GM12892 (cell line): ENCODE results near the gene ATP11C.
A peak's percentile ranks its signal among the peaks of the same experiment; 100 is the strongest.
"Not testable (repeated sequence)": the region's sequence is repeated elsewhere in the genome, so short reads cannot be mapped to it uniquely, and the experiment has no call there.

Source experiments
- DNase-seq: peaks from one replicate; pipeline ENCODE4 v3.0.0; 2011; ENCODE audit not compliant: insufficient read length
- FAIRE-seq: peaks from 2 replicates; lab custom pipeline; 2011; peaks lifted over from hg19 to GRCh38; lab: Jason Lieb, UNC
- POLR2A ChIP-seq: IDR thresholded peaks from 2 replicates; pipeline ENCODE4 v1.6.1; 2011; ENCODE audit warnings: low read depth, low read length, control low read depth
- POLR2AphosphoS5 ChIP-seq: IDR thresholded peaks from 2 replicates; pipeline ENCODE4 v1.6.1; 2011; ENCODE audit warnings: low read depth, low read length, control low read depth
- TAF1 ChIP-seq: IDR thresholded peaks from 2 replicates; pipeline ENCODE4 v1.6.1; 2011; ENCODE audit warnings: low read depth, mild to moderate bottlenecking, control low read depth, low read length, borderline replicate concordance

ATP11C gene

DNA sequence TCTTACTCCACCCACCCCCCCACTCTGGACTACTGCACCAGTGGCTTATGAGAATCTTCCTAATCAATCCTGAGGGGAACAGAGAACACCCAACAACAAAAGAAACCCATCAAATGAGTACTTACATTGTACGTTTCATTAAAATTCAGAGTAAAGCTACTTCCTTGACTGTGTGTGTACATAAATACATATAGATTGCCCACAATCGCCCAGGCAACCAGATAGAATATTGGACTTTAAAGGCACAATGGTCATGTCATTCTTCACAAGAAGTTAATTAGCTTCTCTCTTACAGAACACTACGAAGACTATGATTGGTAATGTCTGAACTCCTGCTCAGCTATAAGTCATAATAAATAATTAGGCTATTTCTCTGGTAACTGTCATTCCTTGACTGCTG is 12.2 kb upstream of the ATP11C start:
- FAIRE-seq (no peak), DNase-seq (no peak)
- no peak for TF ChIP-seq TAF1
- no peak for TF ChIP-seq POLR2AphosphoS5
- TF ChIP-seq POLR2A, result no peak

DNA sequence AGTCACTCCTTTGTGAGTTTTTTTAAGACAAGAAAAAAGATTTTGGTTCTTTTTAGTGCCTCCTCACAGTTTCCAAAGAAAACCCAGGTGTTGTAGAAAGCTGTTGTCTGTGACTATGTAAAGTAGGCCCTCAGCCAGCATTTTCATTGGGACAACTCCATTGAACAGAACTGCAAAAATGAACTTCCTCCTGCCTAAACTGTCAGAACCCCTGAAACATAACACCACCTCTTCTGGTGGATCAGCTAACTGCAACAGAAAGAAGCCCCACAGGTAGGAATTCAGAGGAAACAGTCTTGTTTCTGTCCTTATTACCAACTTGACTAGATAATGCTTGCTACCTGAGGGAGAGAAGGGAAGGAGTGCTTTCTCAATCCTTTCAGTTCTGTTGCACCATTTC is 3.4 kb upstream of the ATP11C start:
- DNase-seq, result no peak
- no peak for TF ChIP-seq POLR2A
- TF ChIP-seq POLR2AphosphoS5, result no peak
- no peak for TF ChIP-seq TAF1
- FAIRE-seq, result no peak

DNA sequence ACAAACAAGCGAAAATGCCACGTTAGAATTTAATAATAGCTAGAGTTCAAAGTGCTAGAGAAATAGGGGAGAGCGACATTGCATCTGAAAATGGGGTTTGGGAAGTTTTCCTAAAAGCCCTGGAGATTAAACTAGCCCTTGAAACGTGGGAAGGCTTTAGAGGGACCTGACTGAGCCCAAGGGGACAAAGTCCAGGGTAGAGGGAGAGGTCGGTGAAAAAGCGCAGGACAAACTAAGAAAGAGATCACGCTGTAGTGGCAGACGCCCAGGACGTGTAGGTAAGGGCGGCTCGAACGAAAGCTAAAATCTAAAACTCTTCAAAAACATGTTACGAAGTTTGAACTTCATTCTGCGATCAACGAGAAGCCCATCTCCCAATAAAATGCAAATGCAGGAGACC is 1.1 kb upstream of the ATP11C start:
- no peak for FAIRE-seq
- TF ChIP-seq TAF1 (no peak), POLR2A (no peak), POLR2AphosphoS5 (no peak)
- DNase-seq, result no peak

DNA sequence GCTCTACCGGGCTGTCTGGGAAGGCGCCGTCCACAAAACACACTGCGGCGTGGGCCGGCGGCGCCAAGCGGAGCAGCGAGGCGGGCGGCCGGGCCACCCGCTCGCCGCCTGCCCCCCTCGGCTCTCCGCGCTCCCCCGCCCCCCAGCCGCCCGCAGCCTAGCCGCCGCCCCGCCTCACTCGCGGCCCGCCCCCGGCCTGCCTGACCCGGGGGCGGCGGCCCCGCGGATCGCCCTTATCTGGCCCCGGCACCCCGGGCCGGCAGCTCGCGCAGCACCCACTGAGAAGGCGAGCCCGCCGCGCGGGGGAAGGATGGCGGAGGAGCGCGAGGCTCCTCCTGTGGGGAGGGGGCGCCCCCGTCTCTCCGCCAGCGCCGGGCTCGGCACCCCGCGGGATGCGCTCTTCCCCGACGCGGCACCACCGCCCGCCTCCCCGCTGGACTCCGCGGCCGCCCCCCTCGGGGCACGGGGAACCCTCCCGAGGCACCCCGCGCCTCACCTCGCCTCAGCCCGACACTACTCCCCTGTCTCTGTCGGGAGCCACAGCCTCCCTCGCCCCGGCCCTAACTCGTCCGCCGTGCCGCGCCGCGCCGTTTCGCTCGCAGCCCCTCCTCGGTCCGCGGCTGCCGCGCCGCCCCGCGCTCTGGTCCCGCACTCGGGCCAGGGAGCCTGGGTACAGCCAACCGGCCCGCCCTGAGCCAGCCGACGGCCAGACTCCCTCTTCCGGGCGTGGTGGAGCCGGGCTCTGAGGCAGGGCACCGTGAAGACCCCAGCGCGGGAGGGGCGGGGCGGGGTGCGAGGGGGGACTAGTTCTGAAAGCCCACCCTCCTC is 566 bp downstream of the ATP11C start:
- TF ChIP-seq POLR2A (no peak; the same call in 1 of the 2 replicates), TAF1 (no peak), POLR2AphosphoS5 (no peak; the same call in 1 of the 2 replicates)
- no peak for FAIRE-seq
- DNase-seq, result peak; percentile 34

DNA sequence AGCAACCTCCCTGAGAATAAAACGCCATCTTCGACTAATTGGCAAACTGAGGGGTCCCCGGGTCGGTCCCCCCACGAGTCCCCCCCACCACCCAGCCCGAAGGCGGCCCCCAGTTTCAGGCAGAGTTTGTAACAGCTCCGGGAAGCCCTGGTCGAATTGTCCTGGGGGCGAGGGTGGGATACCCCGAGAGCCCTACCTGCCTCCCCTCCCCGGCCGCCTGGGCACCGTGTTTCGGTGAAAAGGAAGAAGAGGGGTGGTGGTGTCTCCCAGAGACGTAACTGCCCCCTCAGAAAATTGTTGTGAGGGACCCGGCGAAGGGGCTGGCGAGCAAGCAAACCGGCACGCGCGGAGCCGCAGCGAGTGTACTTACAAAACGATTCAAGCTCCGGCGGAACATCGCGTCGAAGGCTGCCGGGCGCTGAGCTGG is 1.2 kb downstream of the ATP11C start:
- DNase-seq (peak; percentile 13), FAIRE-seq (no peak)
- TF ChIP-seq TAF1, result no peak
- TF ChIP-seq POLR2A, result no peak
- no peak for TF ChIP-seq POLR2AphosphoS5

DNA sequence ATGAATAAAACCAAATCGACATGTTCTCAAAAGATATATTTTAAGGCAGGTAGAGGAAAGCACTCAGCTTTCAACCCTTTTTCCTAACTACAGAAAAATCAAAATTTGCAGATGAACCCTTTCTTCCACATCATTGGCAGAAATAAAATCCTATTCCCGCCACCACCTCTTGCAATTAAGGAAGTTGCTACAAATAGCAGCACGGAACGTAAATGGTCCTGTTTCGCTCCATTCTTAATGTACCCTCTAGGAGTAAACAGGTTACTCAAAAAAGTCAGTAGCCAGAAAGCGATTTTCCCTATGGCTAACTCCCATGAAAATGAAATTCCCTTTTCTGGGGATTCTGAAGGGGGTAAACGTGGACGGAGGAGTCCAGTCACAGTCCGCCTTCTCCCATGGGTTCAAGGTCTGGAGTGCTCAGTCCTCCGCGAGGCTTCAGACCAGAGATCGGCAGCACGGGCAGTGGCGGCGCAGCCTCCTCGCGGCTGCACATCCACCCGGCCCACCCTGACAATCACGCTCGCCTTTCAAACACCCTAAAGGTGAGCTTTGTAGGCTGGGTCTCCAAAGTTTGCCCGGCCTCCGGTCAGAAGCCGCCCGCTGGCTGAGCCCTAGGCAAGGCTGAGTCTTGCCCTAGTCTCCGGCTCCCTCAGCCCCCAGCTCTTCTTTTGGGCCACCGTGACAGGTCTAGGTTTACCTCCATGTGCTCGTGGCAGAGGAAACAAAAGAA is 1.8 kb downstream of the ATP11C start:
- TF ChIP-seq POLR2A, result no peak
- no peak for TF ChIP-seq TAF1
- no peak for TF ChIP-seq POLR2AphosphoS5
- peak; percentile 8 for DNase-seq
- FAIRE-seq, result peak; percentile 69

DNA sequence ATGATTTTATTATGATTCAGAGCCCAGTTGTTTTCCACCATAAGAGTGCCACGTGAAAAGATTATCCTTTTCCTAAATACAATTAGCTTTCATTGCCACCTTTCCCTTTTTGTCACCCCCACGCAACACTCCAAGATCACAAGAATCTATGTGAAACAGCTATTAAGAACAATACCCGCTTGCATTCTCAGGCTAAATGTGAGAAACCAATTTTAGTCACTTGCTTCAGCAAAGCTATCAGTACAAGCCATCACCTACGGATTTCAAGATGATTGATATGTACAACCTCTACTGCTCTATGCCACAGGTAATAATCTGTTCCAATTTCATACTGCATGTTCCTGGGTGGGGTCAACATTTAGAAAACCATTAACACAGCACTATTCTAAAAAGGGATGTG is 2.5 kb downstream of the ATP11C start:
- FAIRE-seq, result peak; percentile 69

DNA sequence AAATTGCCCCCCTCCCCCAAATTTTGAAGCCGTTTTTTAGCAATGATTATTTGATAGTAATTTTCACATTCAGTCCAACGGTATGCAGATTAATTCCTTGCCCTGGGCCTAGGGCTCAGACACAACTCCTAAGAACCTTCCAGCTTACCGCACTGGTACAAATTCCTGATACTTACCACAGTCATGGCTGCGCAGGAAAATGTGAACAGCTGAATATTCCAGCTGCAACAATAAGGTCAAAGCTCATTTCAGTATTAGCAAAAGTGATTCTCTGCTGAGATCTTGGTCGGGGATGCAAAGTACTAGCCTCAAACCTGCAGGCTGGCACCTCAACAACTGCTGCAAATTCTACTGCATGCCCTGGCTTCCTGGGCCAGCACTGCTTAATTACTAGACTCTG is 3.0 kb downstream of the ATP11C start:
- TF ChIP-seq POLR2A (no peak), TAF1 (no peak), POLR2AphosphoS5 (no peak)
- DNase-seq (no peak), FAIRE-seq (no peak)

More for the DNA sequence above, 2.5 kb downstream of the ATP11C start:
- no peak for DNase-seq
- no peak for TF ChIP-seq POLR2A
- no peak for TF ChIP-seq POLR2AphosphoS5
- TF ChIP-seq TAF1, result no peak

DNA sequence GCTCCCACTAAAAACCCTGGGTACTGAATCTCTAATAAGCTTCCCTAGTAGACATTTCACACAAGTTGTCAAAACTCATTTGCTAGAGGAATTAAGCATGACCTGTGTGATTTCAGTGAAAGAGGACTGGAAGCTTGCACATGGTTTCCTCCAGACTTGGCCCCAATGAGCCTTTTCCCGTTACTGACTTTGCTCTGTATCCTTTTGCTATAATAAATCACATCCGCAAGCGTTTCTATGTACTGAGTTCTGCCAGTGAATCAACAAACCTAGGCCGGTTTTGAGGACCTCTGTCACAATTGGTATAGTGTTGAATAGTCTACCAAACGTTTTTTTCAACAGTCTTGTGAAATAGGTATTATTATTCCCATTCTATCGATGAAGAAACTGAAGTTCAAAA is 8.2 kb downstream of the ATP11C start:
- no peak for TF ChIP-seq TAF1
- TF ChIP-seq POLR2AphosphoS5, result no peak
- TF ChIP-seq POLR2A, result no peak
- FAIRE-seq (no peak), DNase-seq (no peak)

DNA sequence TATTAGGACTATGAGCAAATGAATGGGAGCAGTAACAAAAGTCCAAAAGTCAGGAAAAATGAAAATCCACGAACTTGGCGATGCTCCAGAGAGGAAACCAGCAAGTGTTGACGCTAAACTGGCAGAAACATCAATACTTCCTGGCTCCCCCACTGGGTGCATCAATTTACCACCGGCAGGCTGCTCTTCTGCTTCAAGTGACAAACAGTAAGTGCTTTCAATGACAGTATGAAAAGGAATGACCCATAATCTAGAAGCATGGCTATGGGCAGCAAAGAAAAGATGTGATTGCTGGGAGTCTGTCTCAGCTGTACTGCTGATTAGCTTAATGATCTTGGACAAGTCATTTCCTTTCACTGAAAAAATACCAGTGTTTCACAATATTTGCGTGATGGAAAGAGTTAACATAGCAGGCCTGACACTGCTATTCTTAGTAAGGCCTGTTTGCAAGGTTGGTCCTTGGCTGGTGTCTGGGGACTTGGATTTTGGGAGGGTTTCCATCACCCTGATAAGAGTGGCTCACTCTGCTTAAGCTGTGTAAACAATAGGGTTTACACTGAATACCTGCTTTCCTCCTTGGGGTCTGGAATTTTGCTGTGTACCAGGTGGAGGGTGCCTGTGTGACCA is 8.7 kb downstream of the ATP11C start:
- FAIRE-seq (no peak), DNase-seq (no peak)
- TF ChIP-seq POLR2A (no peak), TAF1 (no peak), POLR2AphosphoS5 (no peak)

DNA sequence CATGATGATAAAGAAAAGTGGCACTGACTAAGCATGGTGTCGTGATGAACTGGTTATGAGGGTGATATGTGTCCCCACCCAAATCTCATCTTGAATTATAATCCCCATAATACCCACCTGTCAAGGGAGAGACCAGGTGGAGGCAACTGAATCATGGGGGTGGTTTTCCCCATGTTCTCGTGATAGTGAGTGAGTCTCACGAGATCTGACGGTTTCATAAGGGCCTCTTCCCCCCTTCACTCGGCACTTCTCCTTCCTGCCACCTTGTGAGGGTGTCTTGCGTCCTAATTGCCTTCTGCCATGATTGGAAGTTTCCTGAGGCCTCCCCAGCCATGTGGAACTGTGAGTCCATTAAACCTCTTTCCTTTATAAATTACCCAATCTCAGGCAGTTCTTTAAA is 11.7 kb downstream of the ATP11C start:
- FAIRE-seq, result not testable (repeated sequence)

DNA sequence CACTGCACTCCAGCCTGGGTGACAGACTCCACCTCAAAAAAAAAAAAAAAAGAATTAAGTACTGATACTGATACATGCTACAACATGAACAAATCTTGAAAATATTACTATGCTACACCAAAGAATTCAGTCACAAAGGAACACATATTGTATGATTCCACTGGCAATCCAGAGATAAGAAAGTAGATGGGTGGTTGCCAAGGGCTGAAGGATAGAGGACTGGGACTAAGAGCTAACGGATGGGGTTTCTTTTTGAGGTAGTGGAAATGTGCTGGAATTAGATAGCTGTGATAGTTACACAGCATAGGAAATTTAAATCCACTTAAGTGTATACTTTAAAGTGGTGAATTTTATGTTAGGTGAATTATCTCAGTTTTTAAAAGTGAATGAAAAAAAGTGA is 12.5 kb downstream of the ATP11C start:
- FAIRE-seq (no peak), DNase-seq (no peak)
- TF ChIP-seq POLR2AphosphoS5, result no peak
- TF ChIP-seq TAF1, result no peak
- TF ChIP-seq POLR2A, result no peak

More for the DNA sequence above, 11.7 kb downstream of the ATP11C start:
- not testable (repeated sequence) for DNase-seq
